ENCODE results near the gene RARA. TPM values are rescaled to one million over a fixed set of nuclear protein-coding genes. Genes with fewer than 3 reads are reported as not detected.

RARA gene
- total RNA-seq, 1 experiment from 2014 or later = 17.7 TPM

DNA sequence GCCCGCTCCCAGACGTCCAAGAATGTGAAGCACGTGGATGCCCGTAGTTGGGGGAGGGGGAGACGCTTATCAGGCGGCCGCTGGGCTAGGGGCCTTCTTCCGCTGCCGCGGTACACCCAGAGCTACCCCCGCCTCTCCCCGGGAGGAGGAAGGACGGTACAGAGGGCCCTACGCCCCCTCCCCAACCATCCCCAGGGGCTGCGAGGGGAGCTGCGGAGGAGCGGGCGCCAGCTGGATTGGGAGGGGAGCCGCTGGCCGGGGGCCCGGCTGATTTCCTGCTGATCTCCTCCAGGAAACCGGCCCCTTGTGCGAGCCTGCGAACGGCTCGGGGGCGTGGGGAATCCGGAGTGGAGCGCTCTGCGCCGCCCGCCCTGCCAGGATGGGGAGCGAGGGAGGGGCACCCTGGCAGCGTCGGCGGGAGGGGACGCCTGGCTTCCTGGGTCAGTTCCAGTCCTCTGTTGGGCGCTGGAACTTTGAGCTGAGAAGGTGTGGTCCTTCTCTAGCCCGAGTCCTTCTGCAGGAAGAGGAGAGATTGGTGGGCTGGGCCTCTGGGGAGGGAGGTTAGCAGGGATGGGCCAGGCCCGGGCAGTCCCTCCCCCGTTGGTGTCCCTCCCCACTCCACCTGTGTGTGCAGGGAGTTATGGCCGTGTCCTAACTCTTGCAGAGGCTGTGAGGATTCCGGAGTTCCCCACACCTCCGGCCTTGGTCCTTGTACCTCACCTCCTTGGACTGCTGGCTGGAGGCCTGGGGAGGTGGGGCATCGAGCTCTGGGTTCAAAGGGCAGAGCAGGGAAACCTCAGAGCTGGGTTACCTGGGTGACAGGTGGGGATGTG, 36.4 kb downstream of the RARA start:
- DNase-seq (ENCODE audit: low spot score) = peak; percentile 48

DNA sequence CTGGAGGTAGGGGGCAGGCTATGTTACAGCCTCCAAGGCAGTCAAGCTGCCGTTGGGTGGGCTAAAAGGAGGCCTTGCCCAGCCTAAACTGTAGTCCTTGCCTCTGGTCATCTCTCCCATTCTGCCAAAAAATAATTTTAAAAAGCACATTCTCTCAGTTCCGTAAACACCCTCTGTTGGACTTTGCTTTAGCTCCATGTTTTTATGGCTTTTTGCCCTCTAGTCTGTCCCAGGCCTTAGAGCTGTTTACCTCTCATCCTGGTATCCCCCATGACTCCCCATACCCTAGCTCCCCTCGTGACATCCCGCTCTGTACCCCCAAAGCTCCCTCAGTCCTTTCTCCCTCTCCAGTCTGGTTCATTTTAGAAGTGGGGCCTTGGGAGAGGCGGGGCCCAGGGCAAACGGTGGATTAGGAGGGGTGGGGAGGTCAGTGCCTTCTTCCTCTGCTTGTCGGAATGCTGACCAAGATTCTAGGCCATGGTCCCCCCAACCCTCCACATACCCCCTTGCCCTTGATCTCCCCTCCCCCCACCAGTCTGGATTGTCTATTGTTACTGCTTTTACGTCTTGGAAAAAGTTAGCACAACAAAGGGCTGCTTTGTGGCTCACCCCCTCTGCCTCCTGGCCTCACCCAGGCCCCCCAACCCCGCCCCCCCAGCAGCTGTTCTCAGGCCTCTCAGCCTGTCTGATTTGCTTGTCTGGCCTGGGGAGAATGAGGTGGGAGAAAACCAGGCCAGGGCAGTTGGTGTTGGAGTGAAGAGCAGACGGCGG, 37.2 kb downstream of the RARA start:
- no peak for DNase-seq (ENCODE audit: low spot score)

DNA sequence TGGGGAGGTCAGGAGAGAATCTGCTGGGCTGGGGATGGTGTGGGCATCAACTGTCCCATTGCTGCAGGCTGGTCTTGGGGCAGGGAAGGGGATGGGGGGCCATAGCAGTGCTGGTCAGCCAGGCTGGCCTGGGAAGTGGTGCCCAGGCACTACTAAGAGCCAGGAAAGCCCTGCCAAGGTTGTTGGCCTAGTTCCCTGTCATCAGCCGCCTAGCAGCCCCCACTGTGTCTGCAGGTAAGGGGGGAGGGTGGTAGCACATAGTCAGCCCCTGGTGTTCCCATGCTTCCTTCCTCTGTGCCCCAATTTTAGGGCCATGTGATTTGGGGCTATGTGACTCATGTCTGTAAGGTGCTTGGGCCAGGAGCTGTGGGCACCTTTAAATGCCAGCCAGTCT, 37.8 kb downstream of the RARA start:
- DNase-seq (ENCODE audit: low spot score) = no peak

DNA sequence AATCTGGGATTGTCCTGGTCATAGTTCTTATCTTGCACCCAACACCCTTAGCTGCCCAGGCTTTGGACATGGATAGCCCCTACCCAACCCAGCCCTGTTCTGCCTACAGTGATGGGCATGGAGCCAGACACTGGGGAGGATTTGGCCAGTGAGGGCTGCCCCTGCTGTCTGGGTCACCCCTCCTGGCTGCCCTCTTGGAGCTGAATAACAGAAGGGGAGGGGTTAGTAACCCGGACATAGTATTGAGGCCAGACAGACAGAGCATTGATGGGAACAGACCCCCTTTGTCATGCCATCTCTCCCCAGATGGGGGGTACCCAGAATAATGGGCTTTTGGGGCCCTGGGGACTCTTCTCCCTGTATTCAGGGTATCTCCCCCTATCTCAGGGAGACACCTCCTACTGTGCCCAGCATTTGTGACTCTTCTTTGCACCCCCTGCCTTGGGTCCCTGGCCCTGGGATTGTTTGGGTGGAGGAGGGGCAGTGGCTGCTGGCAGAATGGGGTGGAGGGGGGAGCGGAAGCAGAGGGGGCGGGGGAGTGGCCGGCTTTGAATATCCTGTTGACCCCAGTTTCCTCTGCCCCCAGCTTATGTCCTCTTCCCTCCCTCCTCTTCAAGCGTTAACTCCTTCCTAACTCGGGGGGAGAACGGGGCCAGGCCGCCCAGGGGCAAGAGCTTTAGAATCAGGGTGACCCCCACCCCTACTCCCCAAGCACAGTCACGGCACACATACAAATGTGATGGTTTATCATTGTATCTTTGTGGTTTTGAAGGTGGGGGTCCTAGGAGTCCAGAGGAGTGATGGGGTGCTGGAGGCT, 38.5 kb downstream of the RARA start:
- DNase-seq (ENCODE audit: low spot score) = no peak

DNA sequence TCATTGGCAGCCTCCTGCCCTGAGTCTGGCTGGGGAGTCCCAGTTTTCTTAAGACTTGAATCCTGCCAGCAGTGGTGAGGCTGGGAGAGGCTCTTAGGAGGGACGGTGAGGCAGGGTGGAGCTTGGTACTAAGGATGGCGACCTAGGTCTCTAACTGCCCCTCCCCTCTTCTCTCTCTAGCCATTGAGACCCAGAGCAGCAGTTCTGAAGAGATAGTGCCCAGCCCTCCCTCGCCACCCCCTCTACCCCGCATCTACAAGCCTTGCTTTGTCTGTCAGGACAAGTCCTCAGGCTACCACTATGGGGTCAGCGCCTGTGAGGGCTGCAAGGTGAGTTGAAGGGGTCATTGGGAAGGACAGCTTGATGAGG, 39.1 kb downstream of the RARA start:
- no peak for DNase-seq (ENCODE audit: low spot score)

DNA sequence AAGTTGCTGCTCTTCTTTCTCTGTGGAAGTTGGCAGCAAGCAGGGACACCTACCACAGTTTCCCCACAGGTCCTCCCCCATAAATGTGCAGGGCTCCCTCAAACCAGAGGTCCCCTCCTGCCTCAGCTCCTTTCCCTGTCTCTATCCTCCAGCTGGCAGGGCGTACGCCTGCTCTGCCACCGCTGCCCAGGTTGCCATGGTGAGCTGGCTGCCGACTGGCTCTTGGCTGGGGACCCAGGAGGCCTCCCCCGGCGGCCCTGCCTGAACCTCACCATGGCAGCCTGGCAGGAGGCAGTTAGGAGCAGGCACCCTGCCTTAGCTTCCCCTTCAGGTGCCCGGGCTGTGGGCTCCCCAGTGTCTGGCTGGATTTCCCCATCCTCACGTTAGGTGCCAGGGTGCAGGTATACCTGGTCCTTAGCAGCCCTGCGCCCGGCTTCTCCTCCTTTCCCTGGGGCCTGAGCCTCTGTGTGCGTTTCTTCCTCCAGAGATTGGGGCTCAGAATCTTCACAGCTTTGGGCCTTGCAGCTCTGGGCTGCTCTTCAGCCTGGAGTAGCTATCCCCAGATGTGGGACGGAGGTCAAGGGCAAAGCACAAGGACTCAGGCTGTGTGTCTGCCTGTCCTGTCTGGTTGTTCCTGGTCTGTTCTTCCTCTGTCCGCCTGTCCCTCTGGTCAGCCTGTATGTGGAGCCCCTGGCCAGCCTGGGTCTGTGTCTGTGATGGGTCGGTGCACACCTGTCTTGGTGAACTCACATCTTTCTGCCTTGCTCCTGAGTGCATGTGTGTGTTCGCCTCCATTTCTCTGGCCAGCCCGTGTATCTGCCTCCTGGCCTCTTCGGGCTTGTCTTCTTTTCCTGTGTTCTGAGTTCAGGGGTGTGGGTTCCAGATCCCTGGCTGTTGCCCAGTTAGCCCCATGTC, 39.8 kb downstream of the RARA start:
- DNase-seq (ENCODE audit: low spot score) = no peak

DNA sequence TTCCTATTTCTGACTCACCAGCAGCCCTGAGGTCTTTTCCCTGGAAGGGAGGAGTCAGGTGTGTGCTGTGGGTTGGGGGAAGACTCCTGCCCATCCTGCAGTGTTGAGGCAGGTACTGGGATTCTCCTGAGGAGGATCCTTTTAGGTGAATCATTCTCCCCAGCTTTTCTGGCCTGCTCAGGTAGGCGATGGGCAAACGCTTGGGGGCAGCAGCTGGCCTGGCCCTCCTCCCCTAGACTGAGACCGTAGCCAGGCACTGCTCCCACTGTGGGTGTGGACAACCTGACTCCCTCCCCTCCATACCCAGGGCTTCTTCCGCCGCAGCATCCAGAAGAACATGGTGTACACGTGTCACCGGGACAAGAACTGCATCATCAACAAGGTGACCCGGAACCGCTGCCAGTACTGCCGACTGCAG, 40.5 kb downstream of the RARA start:
- no peak for DNase-seq (ENCODE audit: low spot score)

DNA sequence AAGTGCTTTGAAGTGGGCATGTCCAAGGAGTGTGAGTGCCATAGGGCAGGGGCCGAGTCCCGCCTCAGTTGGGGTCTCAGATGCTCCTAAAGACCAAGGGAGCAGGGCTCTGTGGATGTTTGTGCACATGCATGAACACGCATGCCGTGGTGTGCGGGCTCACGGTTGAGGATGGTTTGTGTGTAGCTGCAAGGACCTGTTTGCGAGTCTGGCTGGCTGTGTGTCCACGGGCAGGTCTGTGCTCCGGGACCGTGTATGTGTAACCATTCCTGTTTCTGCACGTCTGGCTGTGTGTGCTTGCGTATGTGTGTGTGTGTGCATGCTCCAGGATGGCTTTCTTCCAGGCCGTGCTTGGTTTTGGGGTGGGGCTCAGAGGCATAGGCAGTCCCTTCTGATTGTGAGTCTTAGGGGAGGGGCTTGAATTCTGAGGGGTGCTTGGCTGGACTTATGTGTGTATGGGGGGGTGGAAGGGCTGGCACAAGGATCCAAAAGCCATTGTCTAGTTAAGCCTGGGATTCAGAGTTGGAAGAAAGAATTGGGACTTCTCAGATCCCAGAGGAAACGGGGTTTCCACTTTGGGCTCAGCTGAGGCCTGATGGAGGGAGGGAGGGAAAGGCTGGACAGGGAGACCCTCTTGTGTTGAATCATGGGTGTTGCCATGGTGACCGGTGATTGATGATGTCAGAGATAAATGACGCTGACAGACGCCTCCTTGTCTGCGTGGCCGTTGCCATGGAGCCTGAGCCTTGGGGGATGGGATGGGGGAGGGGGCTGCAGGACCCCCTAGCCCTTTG, 41.1 kb downstream of the RARA start:
- no peak for DNase-seq (ENCODE audit: low spot score)

DNA sequence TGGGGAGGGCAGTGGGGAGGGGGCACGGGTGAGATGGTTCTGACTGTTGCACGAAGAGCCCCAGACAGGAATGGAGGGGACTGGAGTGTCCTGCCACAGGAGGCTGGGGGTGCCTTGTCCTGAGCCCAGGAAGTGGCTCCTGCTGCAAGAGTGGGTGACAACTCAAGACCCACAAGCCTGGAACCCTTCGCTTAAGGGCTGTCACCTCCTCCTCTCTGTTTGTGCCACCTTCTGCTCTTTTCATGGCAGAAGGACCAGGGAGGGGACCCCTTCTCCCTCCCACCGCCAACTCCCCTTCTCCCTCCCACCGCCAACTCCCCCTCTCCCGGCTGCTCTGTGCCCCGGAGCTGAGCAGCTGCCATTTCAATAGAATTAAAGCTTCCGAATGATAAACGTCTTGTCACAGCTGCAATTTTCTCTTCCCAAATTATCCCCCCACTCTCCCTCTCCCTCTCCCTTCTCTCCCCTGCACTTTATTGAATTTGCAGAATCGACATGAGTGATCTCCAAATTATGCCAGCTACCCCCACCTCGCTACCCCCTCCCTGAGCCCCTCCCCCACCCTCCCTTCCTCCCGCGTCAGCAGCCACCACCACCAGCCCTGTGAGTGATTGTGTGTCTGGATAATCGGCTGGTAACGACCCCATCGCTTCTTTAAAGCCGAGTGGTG, 41.8 kb downstream of the RARA start:
- no peak for DNase-seq (ENCODE audit: low spot score)

DNA sequence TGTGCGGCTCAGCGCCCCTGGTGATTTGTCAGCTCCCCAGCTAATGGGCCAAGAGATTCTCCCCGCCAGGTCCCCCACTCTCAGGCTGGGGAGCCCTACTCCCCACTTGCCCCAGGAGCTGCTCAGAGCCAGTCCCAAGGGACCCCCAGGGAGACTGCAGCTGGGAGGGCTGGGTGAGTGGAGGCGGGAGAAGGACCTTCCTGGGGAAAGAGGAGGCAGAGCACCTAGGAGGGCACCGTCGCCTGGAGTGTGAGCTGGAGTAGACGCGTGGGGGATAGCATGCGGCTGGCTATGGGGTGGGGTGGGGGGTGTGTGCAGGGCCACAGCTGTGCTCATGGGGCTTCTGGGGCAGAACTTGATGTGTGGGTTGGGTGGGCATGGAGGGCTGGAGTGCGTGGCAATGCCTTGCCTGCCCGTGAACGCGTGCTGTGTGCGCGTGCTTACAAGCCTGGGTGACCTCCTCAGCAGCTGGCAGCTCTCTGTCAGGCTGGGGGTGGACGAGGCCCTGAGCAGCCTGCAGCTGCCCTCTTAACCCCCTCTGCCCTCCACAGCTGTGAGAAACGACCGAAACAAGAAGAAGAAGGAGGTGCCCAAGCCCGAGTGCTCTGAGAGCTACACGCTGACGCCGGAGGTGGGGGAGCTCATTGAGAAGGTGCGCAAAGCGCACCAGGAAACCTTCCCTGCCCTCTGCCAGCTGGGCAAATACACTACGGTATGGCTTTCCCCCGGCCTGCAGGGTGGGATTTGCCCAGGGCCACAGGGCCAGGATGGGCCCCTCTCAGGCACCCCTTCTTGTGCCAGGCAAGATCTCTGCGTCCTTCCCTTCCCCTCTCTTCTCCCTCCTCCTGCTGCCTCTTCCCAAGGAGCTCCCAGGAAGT, 42.6 kb downstream of the RARA start:
- no peak for DNase-seq (ENCODE audit: low spot score)

DNA sequence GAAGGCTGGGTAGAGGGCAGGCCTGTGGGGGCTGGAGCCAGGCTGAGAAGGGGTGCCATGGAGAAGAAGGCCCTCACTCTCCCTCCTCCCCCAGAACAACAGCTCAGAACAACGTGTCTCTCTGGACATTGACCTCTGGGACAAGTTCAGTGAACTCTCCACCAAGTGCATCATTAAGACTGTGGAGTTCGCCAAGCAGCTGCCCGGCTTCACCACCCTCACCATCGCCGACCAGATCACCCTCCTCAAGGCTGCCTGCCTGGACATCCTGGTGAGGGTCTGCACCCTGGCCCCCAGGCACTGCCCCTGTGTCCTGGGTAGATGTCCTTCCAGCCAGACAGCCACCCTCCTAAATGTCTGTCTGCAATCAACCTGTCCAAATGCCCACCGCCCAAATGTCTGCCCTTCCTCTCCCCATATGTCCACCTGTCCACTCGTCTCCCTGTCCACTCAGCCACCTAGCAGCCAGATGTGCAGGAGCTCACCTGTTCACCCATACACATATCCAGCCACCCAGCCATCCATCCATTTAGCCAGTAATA, 43.3 kb downstream of the RARA start:
- DNase-seq (ENCODE audit: low spot score) = no peak

DNA sequence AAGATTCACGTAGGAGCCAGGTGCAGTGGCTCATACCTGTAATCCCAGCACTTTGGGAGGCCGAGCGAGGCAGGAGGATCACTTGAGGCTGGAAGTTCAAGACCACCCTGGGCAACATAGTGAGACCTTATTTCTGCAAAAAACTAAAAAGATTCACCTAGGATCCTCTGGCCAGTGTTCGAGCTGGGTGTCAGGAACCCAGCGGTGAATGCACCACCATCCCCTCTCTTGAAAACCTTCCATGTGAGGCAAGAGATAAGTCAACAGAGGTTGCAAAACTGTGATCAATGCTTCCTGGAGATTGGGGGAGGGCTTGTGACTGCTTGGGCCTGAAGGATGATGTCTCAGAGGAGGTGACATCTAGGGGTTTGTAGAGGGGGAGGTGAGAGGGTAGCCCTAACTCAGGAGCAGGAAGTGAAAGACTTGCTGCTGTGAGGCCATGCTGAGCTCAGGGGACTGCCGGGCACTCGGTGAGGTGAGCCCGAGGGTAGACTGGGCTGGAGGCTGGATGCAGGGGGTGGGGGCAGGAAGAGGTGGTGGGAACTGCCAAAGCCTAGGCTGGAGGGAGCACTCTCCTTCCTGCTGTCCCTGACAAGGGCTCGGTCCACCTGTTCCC, 43.9 kb downstream of the RARA start:
- no peak for DNase-seq (ENCODE audit: low spot score)

DNA sequence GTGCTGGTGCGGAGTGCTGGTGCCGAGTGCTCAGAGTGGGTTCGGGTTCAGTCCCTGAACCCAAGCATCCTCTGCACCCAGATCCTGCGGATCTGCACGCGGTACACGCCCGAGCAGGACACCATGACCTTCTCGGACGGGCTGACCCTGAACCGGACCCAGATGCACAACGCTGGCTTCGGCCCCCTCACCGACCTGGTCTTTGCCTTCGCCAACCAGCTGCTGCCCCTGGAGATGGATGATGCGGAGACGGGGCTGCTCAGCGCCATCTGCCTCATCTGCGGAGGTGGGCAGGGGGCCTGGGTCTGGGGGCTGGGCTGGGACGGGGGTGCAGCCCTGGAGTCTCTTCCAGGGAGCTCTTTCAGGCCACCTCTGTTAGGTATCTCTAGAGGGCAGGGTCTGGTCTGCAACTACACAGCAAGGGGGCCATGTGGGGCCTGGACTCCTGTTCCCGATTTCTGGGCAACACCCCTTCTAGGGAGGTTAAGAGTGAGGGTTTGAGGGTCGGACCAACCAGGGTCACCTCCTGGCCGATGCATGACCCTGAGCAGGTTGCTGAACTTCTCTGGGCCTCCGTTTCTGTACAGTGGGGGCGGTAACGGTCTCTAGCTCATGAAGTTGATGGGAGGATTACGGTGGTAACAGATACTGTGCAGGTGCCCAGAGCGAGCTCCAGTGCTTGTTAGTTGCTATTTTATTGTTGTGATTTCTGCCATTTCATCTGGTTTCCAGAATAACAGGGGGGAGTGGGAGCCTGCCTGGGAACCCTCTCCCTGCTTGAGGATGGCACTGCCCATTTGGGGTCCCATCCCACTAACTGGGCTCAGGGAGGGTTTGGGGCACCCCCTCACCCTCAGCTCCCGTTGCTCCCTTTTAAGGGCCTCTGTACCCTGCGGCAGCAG, 45.5 kb downstream of the RARA start:
- no peak for DNase-seq (ENCODE audit: low spot score)

DNA sequence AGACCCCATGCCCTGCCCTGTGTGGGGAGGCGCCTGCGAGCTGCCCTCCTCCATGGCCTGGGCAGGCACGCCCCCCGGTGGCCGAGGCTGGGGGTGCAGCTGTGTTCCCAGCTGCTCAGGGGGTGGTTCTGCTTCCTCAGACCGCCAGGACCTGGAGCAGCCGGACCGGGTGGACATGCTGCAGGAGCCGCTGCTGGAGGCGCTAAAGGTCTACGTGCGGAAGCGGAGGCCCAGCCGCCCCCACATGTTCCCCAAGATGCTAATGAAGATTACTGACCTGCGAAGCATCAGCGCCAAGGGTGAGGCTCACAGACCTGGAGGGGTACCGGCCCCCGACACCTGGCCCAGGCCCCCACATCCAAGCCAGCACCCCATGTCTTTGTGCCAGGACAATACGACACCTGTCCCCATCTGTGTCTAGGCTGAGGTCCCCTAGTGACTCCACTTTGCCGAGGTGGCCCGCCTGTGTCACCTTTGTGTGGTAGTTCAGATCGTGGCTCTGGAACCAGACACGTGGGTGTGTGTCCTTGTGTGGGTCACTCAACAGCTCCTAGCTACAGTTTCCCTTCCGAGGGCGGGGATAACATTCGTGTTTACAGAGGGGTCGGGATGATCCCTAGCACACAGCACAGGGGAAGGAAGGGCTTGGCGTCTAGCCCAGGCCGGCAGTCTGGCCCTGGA, 46.3 kb downstream of the RARA start:
- no peak for DNase-seq (ENCODE audit: low spot score)

DNA sequence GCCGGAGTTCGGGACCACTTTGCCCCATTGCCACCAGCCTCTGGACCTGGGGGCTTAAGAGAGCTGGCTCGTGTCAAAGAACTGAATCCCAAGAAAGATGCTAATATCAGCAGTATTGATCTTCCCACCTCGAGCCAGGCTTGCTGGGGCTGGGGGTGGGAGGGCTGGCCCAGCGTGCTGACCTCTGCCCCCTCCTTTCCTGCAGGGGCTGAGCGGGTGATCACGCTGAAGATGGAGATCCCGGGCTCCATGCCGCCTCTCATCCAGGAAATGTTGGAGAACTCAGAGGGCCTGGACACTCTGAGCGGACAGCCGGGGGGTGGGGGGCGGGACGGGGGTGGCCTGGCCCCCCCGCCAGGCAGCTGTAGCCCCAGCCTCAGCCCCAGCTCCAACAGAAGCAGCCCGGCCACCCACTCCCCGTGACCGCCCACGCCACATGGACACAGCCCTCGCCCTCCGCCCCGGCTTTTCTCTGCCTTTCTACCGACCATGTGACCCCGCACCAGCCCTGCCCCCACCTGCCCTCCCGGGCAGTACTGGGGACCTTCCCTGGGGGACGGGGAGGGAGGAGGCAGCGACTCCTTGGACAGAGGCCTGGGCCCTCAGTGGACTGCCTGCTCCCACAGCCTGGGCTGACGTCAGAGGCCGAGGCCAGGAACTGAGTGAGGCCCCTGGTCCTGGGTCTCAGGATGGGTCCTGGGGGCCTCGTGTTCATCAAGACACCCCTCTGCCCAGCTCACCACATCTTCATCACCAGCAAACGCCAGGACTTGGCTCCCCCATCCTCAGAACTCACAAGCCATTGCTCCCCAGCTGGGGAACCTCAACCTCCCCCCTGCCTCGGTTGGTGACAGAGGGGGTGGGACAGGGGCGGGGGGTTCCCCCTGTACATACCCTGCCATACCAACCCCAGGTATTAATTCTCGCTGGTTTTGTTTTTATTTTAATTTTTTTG, 47.1 kb downstream of the RARA start:
- DNase-seq (ENCODE audit: low spot score) = no peak
